ENCODE data around the gene RIMKLB. TPM values are rescaled to one million over a fixed set of nuclear protein-coding genes. Genes with fewer than 3 reads are reported as not detected.
A peak's percentile ranks its signal among the peaks of the same experiment; 100 is the strongest.

RIMKLB gene
- total and polyA plus RNA-seq, 9 donors = 32.3 to 118 (median 42.6) TPM

- intact Hi-C loops (cut with DNase I) = loop anchor here in 3 of 4 donors (2.0 to 10.0 kb wide), 4 partner anchors 142 to 212 kb away; partner anchors contain the start of gene A2ML1 (in 3 of the 3)
- 48 to 64% (median 57%) methylated on average over 9 of the region's 9 CpGs for WGBS, 3 donors
These were observed 17.3 kb upstream of the RIMKLB start for GRCh38 chr12:8680533-8680932.

GRCh38 chr12:8681129-8681884 lies 16.5 kb upstream of the RIMKLB start:
- intact Hi-C loops (cut with DNase I) = loop anchor here in 3 of 4 donors (2.0 to 10.0 kb wide), 4 partner anchors 141 to 211 kb away; partner anchors contain the start of gene A2ML1 (in 3 of the 3)
- TF ChIP-seq EP300 (IDR thresholded peaks at IDR 0.05) (no peak), POLR2A (IDR thresholded peaks at IDR 0.05) (no peak), CTCF (IDR thresholded peaks at IDR 0.05) (no peak)
- Histone ChIP-seq H3K4me3 (no peak overlapping the region), H3K27ac (no peak overlapping the region), H3K4me1 (ENCODE audit: insufficient read depth) (no peaks in the 10 kb centered on the region), H3K27me3 (no peaks in the 10 kb centered on the region), H3K36me3 (no peaks in the 10 kb centered on the region), H3K9me3 (no peaks in the 10 kb centered on the region)
- no peak for DNase-seq
- 25 to 27% (median 27%) methylated on average over 11 of the region's 11 CpGs for whole genome bisulfite sequencing, 3 donors

More at GRCh38 chr12:8680533-8680932, 17.3 kb upstream of the RIMKLB start:
- no peak overlapping the region for H3K4me3 ChIP-seq
- H3K27ac ChIP-seq = no peak overlapping the region
- no peaks in the 10 kb centered on the region for H3K4me1 ChIP-seq (ENCODE audit: insufficient read depth)
- H3K27me3 ChIP-seq = no peaks in the 10 kb centered on the region
- no peak for DNase-seq
- no peaks in the 10 kb centered on the region for H3K36me3 ChIP-seq
- no peaks in the 10 kb centered on the region for H3K9me3 ChIP-seq
- TF ChIP-seq CTCF (IDR thresholded peaks at IDR 0.05) (no peak), EP300 (IDR thresholded peaks at IDR 0.05) (no peak), POLR2A (IDR thresholded peaks at IDR 0.05) (no peak)

- DNase-seq = no peak
- Histone ChIP-seq H3K4me3 (no peak overlapping the region), H3K9me3 (no peaks in the 10 kb centered on the region), H3K27ac (no peak overlapping the region), H3K27me3 (no peaks in the 10 kb centered on the region), H3K36me3 (no peaks in the 10 kb centered on the region), H3K4me1 (ENCODE audit: insufficient read depth) (no peaks in the 10 kb centered on the region)
- TF ChIP-seq POLR2A (IDR thresholded peaks at IDR 0.05) (no peak), EP300 (IDR thresholded peaks at IDR 0.05) (no peak), CTCF (IDR thresholded peaks at IDR 0.05) (no peak)
- WGBS, 3 donors = 89 to 94% (median 92%) methylated on average over 2 of the region's 2 CpGs
- intact Hi-C loops (cut with DNase I) = loop anchor here in 2 of 4 donors (10.0 kb wide), 1 partner anchor 140 kb away; the partner anchor contains the start of gene A2ML1 (in 2 of the 2)
These were observed 12.7 kb upstream of the RIMKLB start for GRCh38 chr12:8685051-8685450.

GRCh38 chr12:8687846-8688601 lies 9.8 kb upstream of the RIMKLB start:
- H3K36me3 ChIP-seq = no peaks in the 10 kb centered on the region
- DNase-seq = peak; percentile 49 to 65 (median 52)
- WGBS, 3 donors = 0 to 12% (median 0%) methylated on average over 2 of the region's 2 CpGs
- H3K9me3 ChIP-seq = no peaks in the 10 kb centered on the region
- H3K4me3 ChIP-seq = no peak overlapping the region
- H3K27me3 ChIP-seq = no peaks in the 10 kb centered on the region
- intact Hi-C loops (cut with DNase I) = loop anchor here in 2 of 4 donors (10.0 kb wide), 1 partner anchor 137 kb away; the partner anchor contains the start of gene A2ML1 (in 2 of the 2)
- H3K4me1 ChIP-seq (ENCODE audit: insufficient read depth) = no peaks in the 10 kb centered on the region
- no peak overlapping the region for H3K27ac ChIP-seq
- TF ChIP-seq CTCF (IDR thresholded peaks at IDR 0.05) (no peak), EP300 (IDR thresholded peaks at IDR 0.05) (no peak), POLR2A (IDR thresholded peaks at IDR 0.05) (no peak)
